ENCODE results near the gene TALDO1.

Gene TALDO1

DNA sequence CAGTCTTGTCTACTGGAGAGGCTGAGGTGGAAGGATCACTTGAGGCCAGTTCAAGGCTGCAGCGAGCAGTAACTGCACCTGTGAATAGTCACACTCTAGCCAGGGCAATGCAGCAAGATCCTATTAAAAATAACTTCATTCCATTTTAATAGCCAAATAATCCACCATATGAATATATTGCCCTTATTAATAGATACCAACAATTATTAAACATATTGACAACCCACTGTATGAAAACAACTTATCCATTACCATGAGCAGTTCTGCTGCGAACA lies 19.6 kb downstream of the TALDO1 start:
- H3K4me3 ChIP-seq (ENCODE audit: low read depth, low read length) = no peak overlapping the region

- no peak overlapping the region for H3K4me3 ChIP-seq (ENCODE audit: low read depth, low read length)
Observed at GRCh38 chr11:767238-767637, 20.0 kb downstream of the TALDO1 start.

DNA sequence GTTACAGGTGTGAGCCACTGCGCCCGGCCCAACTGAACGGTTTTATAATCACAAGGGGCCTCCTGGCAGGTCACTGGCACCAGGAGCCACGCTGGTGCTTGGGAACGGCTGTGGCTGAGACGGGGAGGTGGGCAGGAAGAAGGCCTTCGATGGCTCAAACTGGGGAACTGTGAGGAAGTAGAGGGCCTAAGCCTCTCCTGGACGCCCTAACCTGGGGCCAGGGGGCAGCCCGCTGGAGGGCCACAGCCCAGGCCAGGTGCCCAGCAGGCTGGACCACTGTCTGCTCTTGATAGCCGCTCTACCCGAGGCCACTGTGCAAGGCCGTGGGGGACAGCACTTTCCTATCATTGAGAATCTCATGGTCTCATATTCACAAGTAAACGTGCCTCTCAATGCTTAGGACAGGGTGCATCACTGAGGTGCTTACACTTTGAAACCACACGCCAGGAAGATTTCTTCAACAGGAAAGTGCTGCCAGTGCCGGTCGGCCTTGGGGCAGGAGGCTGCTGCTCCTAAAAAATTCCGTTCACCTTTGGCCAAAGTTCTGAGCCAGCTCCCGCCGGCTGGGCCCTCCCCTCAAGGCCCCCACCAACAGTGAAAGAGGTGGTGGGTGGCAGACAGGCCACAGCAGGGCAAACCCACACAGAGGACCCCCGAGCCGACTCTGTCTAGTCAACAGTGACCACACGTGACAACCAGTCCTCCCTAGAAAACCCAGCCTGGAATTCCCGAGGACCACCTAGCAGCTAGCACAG lies 22.8 kb downstream of the TALDO1 start:
- H3K4me3 ChIP-seq (ENCODE audit: low read depth, low read length) = no peak overlapping the region

DNA sequence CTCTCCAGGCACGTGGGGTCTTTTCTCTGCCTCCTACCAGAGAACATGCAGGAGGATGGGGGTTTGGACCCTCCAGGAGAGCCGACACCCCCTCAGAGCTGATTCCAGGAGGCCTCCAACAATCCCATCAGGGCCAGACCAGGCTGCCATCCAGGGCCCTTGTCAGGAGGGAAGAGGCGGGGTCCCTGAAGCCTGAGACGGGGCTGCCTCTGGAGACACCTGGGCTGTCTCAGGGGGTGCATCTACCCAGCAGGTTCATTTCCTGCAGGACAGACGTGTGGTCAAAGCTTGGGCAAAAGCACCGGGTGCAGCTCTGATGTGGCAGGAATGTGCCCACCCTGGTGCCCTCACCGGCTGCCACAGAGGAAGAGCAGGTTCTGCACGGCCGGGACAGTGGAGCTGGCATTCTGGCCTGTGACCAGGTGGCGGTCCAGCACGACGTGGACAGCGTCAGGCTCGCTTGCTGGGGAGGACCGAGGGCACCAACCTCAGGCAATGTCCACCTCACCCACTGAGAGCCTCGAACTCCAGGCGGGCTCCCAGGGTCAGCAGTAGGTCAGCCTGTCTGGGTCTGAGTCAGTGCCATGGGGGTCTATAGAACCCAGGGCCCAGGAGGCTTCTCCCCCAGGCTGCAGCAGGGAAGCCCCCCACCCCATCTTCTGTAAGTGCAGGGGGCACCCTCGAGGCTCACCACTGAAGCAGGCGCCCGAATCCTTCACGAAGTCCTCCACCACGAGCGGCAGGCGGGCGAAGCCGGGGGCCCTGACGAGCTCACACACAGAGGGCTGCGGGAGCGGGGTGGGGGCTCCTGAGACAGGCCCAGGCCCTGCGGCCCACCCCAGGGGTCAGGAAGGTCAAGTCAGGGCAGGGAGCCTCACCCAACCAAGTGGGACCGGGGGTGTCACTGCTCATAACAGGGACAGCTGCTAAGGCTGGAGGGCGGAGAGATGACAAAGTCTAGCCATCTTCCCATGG lies 23.7 kb downstream of the TALDO1 start:
- H3K4me3 ChIP-seq (ENCODE audit: low read depth, low read length) = no peak overlapping the region

DNA sequence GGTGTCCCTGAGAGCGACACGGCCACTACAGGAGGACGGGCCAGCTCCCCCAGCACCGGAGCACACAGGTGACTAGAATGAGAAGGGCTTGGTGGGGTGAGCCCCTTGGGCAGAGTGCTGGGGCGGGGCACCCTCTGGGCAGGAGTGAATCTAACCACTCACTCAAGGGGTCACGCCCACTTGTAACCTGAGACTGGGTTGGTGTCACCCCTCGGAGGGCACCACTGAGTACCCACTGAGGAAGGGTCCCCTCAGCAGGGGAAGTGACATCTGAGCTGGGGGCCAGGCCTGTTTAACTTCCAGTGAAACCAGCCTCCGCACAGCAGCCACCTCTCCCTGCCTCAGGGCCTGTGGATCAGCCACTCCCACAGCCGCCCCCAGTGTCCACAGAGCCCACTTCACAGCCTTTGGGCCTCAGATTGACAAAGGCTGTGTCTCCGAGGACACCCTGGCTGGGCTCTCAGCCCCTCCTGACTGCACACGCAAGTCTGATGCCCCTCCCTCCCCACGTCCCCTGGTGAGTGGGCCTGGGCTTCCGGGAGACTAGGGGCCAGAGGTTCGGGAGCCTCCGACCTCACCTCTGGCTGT lies 24.4 kb downstream of the TALDO1 start:
- H3K4me3 ChIP-seq (ENCODE audit: low read depth, low read length) = no peak overlapping the region

DNA sequence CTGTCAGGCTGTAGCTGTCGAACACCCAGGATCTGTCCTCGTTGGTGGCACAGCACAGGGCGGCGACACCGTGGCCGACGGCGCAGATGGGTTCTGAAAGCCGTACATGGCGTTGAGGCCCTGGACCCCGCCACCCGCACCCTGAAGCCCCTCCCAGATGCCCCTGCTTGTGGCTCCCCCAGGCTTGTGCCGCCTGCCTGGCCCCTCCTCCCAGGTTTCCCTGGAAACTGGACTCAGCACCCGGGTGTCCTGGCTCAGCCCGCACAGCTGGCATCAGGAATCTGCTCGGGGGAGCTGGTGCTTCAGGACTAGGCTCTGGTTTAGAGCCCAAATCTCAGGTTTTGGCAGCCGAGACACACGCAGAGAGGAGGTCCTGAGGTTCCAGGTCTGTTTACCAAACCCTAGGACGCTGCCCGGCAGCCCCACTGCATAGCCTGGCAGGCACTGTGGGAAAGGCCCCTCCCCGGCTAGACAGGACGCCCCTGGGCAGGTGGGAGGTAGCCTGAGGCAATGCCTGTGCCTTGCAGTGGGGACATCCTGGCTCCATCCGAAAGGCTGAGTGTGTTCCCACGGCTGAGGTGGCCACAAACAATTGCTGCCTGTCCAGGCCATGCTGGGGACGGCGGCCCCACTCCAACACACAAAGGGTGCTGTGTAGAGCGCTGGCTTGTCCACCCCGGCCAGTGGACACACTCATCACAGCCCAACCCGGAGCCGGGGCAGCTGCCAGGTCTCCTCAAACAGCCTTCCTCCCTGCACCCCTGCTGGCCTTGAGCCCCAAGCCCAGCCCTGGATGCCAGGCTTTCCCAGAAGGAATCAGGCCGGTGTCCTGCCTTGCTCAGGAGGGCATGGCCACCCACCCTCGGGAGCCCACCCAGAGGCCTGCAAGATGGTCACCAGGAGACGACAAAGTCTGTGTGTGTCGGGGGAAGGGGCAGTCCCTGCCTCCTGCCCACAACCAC lies 25.4 kb downstream of the TALDO1 start:
- H3K4me3 ChIP-seq (ENCODE audit: low read depth, low read length) = no peak overlapping the region

DNA sequence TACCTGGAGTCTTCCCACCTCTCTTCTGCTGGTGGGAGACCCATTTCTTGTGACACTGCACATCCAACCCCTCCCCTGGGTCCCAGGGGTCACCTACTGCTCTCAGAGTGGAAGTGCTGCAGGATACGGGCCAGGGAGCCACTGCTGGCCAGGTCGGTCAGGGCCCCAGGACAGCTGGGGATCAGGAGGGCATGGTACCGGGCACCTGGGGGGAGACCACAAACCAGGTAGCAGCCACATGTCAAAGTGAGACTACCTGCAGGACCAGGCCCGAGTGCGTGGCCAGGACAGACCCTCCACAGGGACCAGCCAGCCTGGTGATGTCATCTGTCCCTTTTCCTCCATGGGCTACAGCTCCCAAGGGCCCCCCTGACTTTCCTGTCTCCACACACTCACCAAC lies 26.2 kb downstream of the TALDO1 start:
- no peak overlapping the region for H3K4me3 ChIP-seq (ENCODE audit: low read depth, low read length)

DNA sequence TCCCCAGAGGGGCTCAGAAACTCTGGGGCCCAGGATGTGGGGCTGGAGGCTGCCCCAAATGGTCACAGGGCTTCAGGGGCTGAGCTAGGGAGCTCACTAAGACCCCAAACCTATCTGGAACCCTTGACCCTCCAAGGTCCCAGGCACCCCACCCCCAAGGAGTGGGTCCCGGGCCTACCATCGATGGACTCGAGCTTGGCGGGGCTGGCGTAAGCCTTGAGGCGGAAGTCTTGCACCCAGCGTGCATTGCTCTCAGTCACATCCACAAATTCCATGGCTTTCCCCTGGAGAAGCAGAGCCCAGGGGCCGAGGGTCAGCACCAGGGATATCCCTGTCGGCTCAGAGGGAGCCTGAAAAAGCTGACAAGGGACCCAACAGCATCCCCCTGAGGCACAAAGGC lies 26.6 kb downstream of the TALDO1 start:
- no peak overlapping the region for H3K4me3 ChIP-seq (ENCODE audit: low read depth, low read length)

GRCh38 chr11:774873-775592 lies 27.8 kb downstream of the TALDO1 start:
- no peak overlapping the region for H3K4me3 ChIP-seq (ENCODE audit: low read depth, low read length)

DNA sequence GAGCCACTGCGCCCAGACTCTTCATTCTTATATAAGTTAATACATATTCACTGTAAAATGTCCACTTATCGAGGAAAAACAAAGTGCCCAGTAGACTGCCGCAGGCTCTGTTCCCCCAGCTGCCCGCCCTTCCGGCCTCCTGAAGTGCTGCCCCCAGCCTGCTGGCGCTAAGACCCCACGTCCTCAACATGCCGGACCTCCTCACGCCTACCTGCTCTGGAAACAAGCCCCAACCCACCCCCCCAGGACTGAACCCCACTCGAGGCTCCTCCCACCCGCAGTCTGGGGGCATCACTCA lies 28.9 kb downstream of the TALDO1 start:
- H3K4me3 ChIP-seq (ENCODE audit: low read depth, low read length) = peak overlapping the region; percentile 87

DNA sequence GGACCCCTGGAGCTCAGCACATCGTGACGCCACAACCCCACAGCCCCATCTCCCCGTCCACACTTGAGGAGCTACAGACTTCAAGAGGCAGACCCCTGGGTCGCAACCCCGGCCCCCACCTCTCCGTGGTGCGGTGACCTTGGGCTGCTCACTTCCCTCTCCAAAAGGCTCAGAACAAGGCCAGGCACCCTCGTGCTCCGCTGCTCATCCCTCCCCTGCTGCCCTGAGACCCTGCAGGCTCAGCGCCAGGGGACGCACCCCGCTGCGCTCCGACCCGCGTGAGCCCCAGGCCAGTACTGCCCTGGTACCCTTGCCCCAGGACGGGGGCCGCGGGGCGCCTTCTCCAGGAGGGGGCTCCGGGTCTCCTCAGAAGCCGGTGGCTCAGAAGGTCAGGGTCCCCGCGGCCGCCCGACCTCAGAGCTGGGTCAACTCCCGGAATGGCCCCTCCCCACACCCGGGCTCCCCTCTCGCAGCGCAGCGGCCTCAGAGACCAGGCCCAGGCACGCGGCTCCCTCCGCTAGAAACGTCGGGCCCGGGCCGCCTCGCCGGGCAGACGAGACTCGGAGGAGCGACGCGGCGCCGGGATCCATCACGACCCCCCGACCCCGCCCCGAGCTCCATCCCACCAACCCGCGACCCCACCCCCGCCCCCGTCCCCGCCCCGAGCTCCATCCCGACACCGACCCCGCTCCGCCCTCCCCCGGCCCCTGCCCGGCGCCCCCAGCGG lies 29.5 kb downstream of the TALDO1 start:
- H3K4me3 ChIP-seq (ENCODE audit: low read depth, low read length) = peak overlapping the region; percentile 87

DNA sequence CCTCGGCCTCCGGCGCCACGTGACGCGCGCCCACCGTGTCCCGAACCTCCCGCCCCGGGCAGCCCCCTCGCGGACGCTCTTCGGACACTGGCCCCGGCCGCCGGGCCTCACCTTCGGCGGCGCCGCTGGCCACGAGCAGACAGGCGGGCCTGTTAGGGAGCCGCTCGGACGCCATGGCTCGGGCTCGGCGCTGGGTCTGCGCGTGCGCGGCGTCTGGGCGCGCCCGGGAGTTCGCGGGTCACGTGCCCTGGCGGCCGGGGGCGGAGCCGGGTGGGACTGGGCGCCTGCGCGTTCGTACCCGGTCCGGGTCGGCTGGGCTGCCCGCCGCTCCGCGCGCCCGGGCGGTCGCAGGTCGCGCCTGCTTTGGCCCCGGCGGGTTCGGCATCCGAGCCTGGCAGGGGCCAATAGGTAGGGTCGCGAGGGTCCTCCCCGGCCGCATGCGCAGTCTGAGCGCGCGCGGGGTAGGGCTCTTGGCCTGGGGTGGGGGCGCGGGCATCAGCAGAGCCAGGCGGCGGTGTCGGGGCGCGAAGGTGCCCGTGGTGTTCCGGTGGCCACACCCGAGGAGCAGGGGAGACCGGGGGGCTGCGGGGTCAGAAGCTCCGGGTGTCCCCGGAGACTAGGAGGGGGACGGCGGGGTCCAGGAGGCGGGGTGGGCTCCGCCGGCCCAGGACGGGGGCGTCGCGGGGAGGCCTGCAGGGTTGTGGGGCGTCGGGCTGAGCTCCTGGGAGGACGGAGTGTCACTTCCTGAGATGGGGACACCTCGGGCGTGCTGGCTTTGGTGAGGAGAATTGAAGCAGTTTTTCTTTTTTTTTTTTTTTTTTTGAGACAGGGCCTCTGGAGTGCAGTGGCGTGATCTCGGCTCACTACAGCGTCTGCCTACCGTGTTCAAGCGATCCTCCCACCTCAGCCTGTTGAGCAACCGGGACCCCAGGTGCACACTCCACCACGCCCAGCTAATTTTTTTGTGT lies 30.3 kb downstream of the TALDO1 start, which contains the start of gene GATD1:
TSS of gene GATD1 (minus strand) at position 200 of the 968 bp plus-strand sequence. CDS start at position 175, 25 bp downstream.
- peak within 1 kb of the TSS; percentile 87 for H3K4me3 ChIP-seq (ENCODE audit: low read depth, low read length)

DNA sequence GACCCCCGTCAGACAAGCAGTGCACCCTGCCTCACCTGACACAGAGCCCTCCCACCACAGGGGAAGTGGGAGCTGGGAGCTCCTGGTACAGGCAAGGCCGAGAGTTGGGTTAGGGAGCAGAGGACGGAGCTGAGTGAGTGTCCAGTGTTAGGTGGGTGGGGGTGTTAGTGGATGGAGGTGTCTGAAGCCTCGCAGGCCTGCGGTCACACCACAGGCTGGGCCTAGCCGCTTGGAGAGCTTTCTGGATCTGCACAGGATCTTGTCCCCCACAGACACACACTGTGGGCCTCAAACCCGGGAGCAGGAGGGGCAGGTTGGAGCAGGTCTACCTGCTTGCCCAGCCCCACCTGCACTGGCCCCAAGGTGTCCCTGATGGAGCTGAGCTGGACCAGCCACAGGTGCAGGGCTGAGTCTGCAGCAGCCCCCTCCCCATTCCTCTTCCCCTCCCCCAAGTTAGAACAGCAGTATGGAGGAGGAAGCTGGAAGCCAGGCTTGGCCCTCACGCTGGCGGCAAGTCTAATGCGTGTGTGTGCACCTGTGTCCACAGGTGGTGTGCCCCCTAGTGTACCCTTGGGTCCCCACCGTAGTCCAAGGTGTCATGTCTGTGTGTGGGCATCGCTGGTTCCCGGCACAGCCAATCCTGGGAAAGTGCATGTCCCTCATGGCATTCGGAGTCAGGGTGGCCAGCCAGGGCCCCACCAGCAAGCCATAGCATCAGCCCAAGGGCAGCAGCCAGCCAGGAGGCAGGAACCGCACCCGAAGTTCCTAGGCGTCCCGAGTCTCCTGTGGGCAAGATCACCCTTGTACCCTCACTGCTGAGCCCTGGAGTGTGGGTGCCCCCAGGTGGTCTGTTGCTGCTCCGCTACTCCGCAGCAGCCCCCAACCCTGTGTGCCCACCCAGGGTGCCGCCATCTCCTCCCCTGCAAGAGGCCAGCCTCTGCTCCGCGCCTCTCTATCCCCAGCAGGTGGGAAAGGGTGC lies 32.0 kb downstream of the TALDO1 start:
- peak overlapping the region; percentile 4 for H3K4me3 ChIP-seq (ENCODE audit: low read depth, low read length)

DNA sequence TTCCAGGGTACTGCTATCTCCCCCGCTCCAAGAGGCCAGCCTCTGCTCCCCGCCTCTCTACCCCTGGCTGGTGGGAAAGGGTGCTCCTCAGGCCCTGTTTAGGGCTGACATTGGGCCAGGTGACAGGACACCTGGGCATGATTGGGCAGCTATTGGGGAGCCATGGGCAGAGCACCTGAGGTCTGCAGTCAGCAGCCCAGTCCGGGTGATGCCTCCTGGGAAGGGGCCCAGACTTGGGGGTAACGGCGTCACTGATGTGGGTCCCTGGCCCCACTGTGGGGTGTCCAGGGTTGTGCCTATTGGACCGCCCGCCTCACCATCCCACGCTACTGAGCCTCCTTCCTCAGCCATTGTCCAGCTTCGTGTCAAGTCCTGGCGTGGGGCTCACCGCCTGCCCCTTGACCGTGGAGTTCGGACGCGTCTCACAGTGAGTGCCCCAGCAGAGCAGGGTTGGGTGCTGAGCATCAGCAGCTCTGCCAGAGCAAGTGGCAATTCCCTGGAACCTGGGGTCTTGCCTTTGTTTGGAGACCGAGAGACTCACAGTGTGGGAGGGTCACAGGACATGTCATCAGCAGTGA lies 32.8 kb downstream of the TALDO1 start:
- no peak overlapping the region for H3K4me3 ChIP-seq (ENCODE audit: low read depth, low read length)

DNA sequence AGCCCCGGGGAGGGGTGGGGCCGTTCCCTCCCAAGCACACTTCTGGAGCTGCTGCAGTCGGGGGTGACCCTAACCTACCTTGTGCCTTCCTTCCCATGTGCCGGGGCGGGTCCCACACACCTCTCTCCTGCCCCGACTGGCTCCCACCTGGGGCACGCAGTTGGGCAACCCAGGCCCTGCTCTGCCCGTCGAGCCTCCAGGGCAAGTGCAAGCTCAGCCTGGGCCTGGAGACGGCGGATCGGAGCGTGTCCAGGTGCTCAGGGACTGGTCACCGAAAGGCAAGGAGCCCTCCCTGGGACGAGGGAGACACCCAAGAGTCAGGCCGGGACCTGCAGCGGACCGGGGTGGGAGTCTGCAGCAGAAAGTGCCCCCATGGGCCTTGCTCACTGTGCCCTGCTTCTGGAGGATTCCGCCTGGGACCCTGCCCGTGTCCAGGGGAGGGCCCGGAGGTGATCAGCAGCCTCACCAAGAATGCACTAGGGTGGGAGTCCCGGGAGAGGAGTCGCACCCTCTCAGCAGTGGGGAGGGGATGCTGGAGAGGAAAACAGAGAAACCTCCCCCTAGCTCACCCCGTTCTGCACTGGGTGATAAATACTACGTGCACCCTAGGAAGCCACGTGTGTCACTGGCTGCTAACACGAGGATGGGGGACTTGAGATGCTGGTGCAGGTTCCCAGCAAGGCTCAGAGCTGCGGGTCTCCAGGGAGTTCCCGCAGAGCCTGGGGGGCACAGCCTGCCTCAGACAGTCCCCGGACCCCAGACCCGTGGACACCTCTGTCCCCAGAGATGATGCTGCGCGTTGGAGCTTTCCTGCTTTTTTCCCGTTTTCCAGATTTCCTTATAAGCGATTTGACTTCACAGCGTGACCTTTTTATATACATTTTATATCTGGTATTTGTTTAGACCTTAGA lies 35.3 kb downstream of the TALDO1 start:
- no peak overlapping the region for H3K4me3 ChIP-seq (ENCODE audit: low read depth, low read length)

DNA sequence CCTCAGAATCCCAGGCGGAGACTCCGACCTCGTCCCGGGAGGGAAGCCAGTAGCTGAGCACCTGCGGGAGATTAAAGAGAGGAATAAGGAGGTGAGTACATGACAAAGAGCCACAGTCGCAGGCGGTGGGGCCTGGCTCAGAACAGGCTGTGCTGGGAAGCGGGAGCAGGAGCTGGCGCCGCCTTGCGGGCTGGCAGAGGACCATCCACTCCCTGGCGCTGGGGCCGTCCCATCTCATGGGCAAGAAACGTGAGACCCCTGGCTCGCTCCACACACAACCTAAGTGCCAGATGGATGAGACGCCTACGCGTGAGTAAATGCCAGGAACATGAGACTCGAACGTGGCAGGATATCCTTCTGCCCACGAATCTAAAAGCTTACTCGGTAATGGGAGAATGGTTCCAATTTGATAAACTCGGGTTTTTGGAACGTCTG lies 36.3 kb downstream of the TALDO1 start:
- H3K4me3 ChIP-seq (ENCODE audit: low read depth, low read length) = no peak overlapping the region
